Measurements from ENCODE around the gene CLCN6. TPM values are rescaled to one million over a fixed set of nuclear protein-coding genes. Genes with fewer than 3 reads are reported as not detected.

CLCN6 gene
- total RNA-seq, 2 experiments from 2014 or later = 9.6 to 13.3 TPM

DNA sequence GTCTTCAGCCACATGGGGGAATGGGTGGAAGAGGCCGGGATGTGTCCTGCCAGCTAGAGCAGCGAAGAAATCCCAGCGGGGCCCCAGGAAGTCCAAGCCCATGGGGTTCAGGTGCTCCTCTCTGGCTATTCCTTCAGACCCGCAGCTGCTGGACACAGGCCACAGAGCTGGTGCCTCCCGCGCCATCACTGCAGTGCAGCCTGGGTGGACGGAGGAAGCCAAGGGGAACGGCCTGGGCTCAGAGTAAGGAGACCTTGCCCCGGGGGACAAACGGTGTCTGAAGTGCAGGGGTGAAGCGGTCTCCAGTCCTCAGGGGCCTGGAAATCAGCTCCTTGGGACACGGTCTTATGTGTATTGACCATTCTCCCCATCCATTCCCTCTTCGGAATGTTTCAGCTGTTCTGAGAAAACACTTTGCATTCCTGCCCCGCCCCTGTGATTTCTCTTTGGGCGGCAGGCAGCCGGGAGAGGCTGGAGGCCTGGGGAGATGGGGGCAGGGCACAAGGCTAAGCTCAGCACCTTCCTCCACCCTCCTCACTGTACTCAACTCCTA lies 18.7 kb upstream of the CLCN6 start:
- H3K27me3 Mint-ChIP-seq = no peaks in the 10 kb centered on the region
- no peak for DNase-seq
- H3K36me3 Mint-ChIP-seq = peaks cover 4% of the 10 kb centered on the region
- no peak overlapping the region for H3K27ac Mint-ChIP-seq
- no peak overlapping the region for H3K4me3 Mint-ChIP-seq
- no peaks in the 10 kb centered on the region for H3K9me3 Mint-ChIP-seq
- peaks cover 2% of the 10 kb centered on the region for H3K4me1 Mint-ChIP-seq

DNA sequence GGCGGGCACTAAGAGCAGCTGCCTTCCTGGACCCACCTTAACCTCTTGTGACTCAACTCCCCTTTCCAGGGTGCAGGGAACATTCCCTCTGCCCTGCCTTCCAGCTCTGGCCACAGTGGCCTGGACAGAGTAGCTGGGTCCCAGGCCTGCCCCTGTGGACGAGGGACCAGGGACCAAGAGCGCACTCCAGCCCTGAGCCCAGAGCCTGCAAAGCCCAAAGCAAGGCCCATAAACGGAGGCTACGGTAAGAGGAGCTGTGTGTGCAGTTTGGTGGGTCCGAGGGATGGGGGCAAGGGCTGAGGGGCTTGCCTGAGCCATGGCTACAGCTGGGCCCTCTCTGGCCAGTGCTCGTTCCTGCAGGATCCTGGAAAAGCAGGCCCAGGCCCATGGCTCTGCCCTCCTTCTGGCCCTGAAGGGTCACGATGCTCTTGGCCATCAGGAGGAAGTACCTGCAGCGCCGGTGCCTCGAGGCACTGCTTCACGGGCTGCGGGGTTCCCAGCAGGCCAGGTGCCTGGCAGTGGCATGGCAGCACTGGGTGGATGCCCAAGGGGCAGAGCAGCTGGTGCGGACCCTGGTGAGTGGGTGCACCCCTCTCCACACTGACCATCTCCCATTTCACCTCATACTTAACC lies 18.1 kb upstream of the CLCN6 start:
- Mint-ChIP-seq H3K36me3 (peaks cover 4% of the 10 kb centered on the region), H3K27ac (no peak overlapping the region), H3K9me3 (no peaks in the 10 kb centered on the region), H3K4me1 (peaks cover 2% of the 10 kb centered on the region), H3K27me3 (no peaks in the 10 kb centered on the region), H3K4me3 (no peak overlapping the region)
- no peak for DNase-seq

DNA sequence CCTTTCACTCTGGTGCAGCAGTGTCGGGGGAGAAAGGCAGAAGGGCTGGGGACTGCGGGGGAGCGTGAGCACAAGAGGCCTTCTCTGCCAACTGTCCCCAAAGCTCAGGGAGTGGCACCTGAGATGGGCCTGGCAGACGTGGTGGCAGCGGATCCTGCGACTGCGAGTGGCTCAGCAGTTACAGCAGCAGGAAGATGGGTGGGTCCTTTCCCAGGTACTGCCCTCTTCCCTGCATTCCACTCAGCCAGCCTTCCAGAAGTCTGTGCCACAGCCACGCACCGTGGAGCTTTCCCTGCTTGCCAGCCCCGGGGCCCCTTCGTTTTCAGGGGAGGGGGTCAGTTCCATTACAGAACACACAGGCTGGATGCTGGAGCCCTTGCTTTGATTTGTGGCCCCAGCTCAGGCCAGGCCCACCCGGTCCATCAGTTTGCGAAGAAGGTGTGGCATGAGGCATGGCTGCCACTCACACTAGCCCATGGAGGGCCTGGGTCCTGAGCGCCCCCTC lies 17.4 kb upstream of the CLCN6 start:
- Mint-ChIP-seq H3K9me3 (no peaks in the 10 kb centered on the region), H3K27me3 (no peaks in the 10 kb centered on the region), H3K4me1 (peaks cover 2% of the 10 kb centered on the region), H3K4me3 (no peak overlapping the region), H3K27ac (no peak overlapping the region), H3K36me3 (peaks cover 4% of the 10 kb centered on the region)
- no peak for DNase-seq

DNA sequence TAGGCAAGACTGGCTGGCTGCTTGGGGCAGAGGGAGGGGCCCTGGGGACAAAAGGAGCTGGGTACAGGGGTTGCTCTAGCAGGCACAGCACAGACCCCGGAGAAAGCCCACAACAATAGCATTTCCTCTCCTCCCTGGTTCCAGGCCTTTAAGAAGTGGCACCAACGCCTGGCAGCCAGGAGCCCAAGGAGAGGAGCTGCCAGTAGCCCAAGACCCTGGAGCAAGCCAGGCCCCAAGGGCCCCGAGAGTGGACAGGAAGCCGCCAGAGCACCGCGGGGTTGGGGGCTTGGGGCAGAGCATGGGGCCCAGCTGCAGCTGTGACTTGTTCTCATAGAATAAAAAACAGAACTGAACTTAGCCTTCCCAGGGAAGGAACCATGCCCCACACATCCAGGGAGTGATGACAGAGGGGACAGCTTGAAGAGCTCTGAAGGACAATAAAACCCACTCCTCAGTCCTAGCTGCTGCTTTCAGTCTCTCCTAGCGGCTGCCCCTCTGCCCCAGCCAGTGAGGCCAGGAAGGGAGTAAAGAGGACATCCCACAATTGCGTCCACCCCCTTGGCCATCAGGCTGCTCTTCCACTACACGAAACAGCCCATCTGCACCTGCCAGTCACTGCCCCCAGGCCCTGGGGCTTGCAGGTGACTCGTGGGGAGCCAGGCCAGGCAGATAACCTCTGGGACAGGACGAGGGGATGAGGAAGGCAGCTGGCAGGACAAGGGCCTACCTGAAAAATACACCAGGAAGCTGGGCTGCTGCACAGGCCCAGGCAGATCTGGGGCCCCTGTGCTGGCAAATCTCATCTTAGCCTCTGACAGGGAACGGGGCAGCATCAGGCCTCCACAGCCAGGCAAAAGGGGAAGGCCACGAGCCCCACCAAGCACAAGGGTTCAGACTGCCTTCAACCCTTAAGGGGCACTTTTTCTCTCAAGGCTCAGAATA lies 16.6 kb upstream of the CLCN6 start:
- H3K27me3 Mint-ChIP-seq = no peaks in the 10 kb centered on the region
- H3K36me3 Mint-ChIP-seq = peaks cover 4% of the 10 kb centered on the region
- no peak for DNase-seq
- no peak overlapping the region for H3K27ac Mint-ChIP-seq
- H3K4me1 Mint-ChIP-seq = peaks cover 2% of the 10 kb centered on the region
- no peak overlapping the region for H3K4me3 Mint-ChIP-seq
- H3K9me3 Mint-ChIP-seq = no peaks in the 10 kb centered on the region

DNA sequence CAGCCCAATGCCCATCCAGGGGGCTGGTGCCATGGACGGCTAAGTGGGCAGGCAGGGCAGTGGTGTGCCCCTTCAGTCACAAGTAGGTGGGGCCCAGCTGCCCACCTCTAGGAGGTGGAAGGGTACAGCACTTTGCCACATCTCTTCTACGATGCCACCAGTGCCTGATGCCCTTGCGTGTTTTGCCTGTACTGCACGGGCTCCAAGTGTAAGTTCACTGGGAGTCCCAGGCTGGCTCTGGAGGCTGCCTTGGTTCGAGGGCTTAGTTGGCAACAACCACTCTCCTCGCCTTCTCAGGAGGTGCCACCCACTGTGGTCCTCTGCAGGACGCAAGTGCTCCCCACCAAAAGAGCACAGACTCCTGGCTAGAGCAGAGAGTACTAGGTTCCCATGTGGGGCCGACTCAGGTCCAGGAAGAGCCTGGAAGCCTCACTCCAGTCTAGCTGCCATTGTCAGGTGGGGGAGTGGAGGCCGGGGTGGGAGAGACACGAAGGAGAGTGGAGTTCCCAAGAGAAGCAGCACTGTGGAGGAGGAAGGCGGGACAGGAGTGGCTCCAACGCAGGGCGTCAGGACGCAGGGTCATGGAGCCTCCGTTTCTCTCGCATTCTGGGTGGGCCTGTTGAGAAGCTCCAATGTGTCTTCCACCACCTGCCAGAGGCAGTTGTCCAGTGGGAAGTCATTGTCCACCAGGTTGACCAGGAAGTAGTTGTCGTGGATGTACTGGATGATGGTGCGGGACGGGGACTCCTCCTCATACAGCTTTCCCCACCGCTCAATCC lies 15.7 kb upstream of the CLCN6 start:
- H3K9me3 Mint-ChIP-seq = no peaks in the 10 kb centered on the region
- no peaks in the 10 kb centered on the region for H3K27me3 Mint-ChIP-seq
- H3K4me1 Mint-ChIP-seq = peaks cover 2% of the 10 kb centered on the region
- no peak overlapping the region for H3K4me3 Mint-ChIP-seq
- H3K36me3 Mint-ChIP-seq = peaks cover 4% of the 10 kb centered on the region
- no peak for DNase-seq
- peak overlapping the region; percentile 64 for H3K27ac Mint-ChIP-seq

DNA sequence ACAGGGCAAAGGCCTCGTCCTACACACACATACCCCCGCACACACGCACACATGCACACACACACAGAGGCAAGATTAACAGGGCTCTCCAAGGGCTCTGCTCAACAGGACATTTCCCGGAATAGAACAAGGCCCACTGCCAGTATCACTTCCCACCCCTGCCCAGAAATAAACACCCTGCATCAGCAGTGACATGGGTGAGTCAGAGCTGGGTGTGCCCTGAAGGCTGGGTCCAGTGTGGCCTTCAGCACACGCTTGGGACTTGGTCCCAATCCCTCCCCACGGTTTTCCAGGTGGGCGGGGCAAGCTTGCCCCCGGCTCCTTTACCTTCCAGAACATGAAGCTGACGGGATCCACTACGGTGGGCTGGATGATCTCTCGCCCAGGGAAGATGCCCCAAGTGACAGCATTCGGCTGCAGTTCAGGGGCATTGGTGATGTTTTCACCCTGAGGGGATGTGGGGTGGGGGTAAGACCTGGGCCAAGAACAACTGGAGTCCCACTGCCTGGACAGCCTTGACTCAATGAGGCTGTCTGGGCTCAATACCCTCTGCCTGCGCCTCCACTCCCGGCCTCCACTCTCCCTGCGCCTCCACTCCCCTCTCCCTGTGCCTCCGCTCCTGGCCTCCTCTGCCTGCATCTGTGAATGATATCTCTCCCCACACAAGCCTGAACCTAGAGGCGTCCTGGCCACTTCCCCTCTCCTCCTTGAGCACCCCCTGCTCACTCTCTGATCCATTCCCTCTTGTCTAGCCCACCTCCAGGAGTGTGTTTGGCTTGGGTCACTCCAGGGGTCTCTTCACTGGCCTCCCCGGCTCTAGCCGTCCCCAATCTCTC lies 14.9 kb upstream of the CLCN6 start:
- Mint-ChIP-seq H3K27me3 (no peaks in the 10 kb centered on the region), H3K36me3 (peaks cover 4% of the 10 kb centered on the region), H3K9me3 (no peaks in the 10 kb centered on the region), H3K27ac (no peak overlapping the region), H3K4me3 (no peak overlapping the region), H3K4me1 (no peaks in the 10 kb centered on the region)
- DNase-seq = no peak

DNA sequence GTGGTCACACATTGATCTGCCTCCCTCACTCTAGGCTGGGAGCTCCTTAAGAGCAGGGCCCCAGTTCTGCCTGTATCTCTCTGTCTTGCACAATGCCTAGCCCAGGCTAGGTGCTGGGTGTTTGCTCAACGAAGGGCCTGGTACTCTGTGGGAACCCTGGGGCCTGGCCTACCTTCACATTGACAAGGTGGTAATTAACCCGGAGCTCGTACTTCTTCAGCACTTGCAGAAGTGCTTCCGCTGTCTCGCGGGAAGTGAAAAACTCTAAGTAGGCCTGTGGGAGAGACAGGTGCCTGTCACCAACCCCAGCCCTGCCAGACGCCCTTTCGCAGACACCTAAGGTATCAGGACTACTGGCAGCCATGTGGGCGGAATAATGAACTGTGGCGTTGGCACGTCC lies 13.9 kb upstream of the CLCN6 start:
- H3K4me1 Mint-ChIP-seq = no peaks in the 10 kb centered on the region
- no peak overlapping the region for H3K4me3 Mint-ChIP-seq
- peaks cover 4% of the 10 kb centered on the region for H3K36me3 Mint-ChIP-seq
- H3K27ac Mint-ChIP-seq = no peak overlapping the region
- DNase-seq = no peak
- no peaks in the 10 kb centered on the region for H3K9me3 Mint-ChIP-seq
- no peaks in the 10 kb centered on the region for H3K27me3 Mint-ChIP-seq

DNA sequence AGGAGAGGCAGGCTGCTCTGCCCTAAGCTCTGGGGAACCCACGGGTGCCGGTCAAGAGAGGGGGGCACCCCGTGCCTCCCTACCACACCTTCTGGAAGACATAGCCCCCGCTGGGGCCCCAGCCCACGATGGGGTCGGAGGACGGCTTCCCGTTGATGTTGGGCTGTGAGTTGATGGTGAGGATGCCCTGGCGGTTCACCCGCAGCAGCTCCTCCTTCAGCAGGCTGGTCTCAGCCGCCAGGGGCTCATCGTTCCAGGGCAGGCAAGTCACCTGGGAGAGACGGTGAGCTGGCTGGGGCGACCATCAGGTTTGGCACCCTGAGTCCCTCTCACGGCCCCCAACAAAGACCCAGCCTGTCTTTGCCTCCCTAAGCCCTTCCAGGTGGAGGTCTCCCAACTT lies 12.2 kb upstream of the CLCN6 start:
- Mint-ChIP-seq H3K27ac (no peak overlapping the region), H3K36me3 (peaks cover 4% of the 10 kb centered on the region)

DNA sequence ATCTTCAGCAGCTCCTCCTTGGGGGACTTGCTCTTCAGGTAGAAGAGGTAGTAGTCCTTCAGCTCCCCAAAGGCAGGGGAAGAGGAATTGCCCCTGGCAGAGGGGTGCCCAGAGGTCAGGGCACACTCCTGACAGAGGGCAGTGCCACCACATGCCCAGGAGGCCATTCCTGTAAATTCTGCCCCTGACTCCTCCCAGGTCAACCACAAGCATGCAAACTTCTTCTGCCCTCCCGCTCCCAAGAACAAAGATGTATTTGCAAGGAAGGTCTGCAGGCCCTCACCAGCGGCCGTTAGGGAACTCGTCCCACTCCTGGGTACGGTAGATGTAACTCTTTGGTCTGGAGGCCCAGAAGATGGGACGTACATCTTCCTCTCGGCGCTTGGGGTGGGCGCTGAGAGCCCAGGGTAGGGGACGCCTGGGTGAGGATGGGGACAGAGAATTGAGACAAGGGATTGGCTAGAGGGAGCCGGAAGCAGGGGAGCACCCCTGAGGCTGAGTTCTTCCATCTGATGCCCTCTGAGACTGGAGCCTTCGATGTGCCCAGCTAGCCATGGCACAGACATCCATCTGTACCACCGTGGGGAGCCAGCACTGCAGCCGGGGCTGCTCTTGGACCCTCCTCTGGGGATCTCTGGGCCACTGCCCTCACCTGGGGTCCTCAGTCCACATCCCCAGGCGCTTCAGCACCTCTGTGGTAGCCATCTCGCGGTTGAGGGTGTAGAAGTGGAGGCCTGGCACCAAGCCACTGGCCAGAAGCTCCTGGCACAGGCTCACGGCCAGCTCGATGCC lies 11.3 kb upstream of the CLCN6 start:
- no peak for DNase-seq
- Mint-ChIP-seq H3K4me1 (no peaks in the 10 kb centered on the region), H3K4me3 (no peak overlapping the region), H3K36me3 (peaks cover 4% of the 10 kb centered on the region), H3K27me3 (no peaks in the 10 kb centered on the region), H3K9me3 (no peaks in the 10 kb centered on the region), H3K27ac (no peak overlapping the region)

More for the DNA sequence above, 12.2 kb upstream of the CLCN6 start:
- no peaks in the 10 kb centered on the region for H3K9me3 Mint-ChIP-seq
- no peak for DNase-seq
- H3K27me3 Mint-ChIP-seq = no peaks in the 10 kb centered on the region
- no peaks in the 10 kb centered on the region for H3K4me1 Mint-ChIP-seq
- H3K4me3 Mint-ChIP-seq = no peak overlapping the region

DNA sequence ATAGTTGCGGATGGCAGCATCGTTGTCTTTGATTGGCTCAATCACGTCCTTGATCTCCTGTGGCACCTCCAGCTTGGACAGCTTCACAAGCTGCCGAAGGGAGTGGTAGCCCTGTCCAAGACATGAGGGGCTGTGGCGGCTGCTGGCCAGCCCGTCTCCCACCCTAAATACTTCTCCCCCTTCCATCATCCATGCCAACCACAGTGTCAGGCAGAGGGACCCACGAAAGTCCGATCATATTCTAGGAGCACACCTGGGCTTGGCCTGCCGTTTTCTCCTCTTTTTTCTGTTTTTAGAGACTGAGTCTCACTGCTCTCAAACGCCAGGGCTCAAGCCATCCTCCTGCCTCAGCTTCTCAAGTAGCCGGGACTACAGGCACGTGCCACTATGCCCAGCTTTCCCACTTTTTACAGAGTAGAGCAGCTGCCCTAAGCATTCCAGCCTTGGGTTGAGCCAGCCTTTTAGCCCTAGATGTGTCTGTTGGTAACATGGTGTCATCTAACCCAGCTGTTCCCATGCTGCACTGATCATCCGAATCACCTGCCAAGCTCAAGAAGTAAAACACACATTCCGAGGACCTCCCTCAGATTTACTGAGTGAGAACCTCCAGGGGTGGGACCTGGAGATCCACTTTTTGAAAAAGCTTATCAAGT lies 10.6 kb upstream of the CLCN6 start:
- DNase-seq = no peak
- Mint-ChIP-seq H3K27me3 (no peaks in the 10 kb centered on the region), H3K36me3 (peaks cover 4% of the 10 kb centered on the region), H3K4me3 (no peak overlapping the region), H3K27ac (no peak overlapping the region), H3K4me1 (no peaks in the 10 kb centered on the region), H3K9me3 (no peaks in the 10 kb centered on the region)

DNA sequence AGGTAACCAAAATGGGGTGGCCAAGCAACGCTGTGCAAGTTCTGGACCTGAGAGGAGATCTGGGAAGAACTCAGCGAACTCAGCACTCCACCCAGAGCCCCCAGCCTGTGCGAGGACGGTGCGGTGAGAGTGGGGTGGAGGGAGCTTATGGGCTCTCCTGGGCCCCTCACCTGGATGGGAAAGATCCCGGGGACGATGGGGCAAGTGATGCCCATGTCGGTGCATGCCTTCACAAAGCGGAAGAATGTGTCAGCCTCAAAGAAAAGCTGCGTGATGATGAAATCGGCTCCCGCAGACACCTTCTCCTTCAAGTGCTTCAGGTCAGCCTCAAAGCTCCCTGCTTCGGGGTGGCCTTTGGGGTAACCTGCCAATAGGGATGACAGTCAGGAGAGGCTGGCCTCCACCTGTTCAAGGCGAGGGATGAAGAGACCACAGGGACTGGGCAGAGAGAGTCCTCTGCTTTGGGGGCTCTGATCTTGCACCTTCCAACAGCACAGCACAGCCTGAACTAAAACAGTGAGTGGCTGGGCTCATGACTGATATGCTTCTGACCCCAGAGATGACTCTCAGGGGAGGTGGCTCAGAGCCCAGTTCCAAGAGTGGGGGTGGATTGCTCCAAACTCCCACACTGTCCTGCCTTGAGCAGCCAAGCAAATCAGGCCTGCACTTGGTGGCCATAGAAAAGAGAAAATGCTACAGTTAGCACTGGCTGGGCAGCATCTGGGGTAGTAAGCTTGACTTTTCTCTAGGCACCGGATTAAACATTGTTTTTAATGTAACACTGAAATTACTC lies 9.8 kb upstream of the CLCN6 start:
- Mint-ChIP-seq H3K27ac (no peak overlapping the region), H3K4me3 (no peak overlapping the region), H3K9me3 (no peaks in the 10 kb centered on the region), H3K27me3 (no peaks in the 10 kb centered on the region), H3K36me3 (peaks cover 4% of the 10 kb centered on the region), H3K4me1 (no peaks in the 10 kb centered on the region)
- no peak for DNase-seq

DNA sequence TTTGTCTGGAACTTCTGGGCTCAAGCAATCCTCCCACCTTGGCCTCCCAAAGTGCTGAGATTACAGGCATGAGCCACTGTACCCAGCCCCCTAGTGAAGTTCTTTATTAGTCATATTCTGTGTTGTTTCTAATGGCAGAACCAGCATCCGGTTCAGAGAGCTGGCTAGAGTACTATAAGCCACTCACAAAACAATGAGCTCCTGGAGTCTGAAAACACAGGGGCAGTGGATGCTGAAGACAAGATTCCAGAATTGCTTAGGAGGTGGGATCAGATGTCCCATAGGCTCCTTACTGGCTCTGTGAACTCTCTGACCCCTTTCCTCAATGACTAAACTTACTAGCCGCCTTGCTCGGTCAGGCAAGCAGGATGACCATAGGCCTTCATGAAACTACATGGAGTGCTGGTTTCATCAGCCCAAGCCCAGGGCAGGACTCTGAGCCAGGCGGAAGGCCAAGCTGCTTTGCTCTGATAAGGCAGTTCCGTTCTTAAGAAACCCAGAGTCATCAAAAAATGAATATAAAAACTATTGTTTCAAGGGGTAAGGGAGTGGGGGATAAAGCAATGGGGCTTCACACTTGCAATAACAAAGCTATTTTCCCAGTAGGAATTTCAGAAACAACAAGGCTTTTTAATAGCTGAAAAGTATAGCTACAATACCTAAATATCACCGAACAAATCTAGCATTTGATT lies 8.3 kb upstream of the CLCN6 start:
- no peak overlapping the region for H3K27ac Mint-ChIP-seq
- H3K36me3 Mint-ChIP-seq = no peaks in the 10 kb centered on the region
- H3K4me1 Mint-ChIP-seq = peaks cover 8% of the 10 kb centered on the region
- no peaks in the 10 kb centered on the region for H3K27me3 Mint-ChIP-seq
- H3K4me3 Mint-ChIP-seq = no peak overlapping the region
- no peak for DNase-seq
- H3K9me3 Mint-ChIP-seq = no peaks in the 10 kb centered on the region

Data from activated naive CD8-positive, alpha-beta T cell treated with anti-CD3 and anti-CD28 coated beads for 36 hours (primary cell).